ENCODE data around the gene TAC3. TPM values are rescaled to one million over a fixed set of nuclear protein-coding genes. Genes with fewer than 3 reads are reported as not detected.

Gene TAC3
- total RNA-seq: not detected in 2 replicates

GRCh38 chr12:57016348-57016747 lies at the start of gene TAC3:
Gene TAC3, minus strand, starts transcription at chr12:57016529. Its CDS starts 732 bp downstream, at chr12:57015797.

GRCh38 chr12:57049890-57050289 lies 33.6 kb upstream of the TAC3 start, which contains the start of gene MYO1A:
Gene MYO1A, minus strand, starts transcription at chr12:57050129. Its CDS starts 1,806 bp downstream, at chr12:57048323.

GRCh38 chr12:57005980-57006808 lies 10.1 kb downstream of the TAC3 start, which contains the start of gene ZBTB39:
Gene ZBTB39, minus strand, starts transcription at chr12:57006546. Its CDS starts 1,629 bp downstream, at chr12:57004917.

Other genes with a start within 250 kb of the TAC3 start
- under 0.01 TPM in 1 of 2 replicates, not detected in the other for gene SDR9C7, start 82.1 kb downstream of the TAC3 start, total RNA-seq
- gene RDH16, start 58.9 kb downstream of the TAC3 start, total RNA-seq: 0.09 and 0.14 TPM in 2 replicates
- 2.8 and 3.6 TPM in 2 replicates for gene ZBTB39, start 10.0 kb downstream of the TAC3 start, total RNA-seq
- gene MYO1A, start 33.6 kb upstream of the TAC3 start, total RNA-seq: under 0.01 TPM in 1 of 2 replicates, not detected in the other
- gene NEMP1, start 62.3 kb upstream of the TAC3 start, total RNA-seq: 3.8 and 4.7 TPM in 2 replicates
- 26.6 and 39.9 TPM in 2 replicates for gene NAB2, start 72.6 kb upstream of the TAC3 start, total RNA-seq
- gene STAT6, start 94.8 kb upstream of the TAC3 start, total RNA-seq: 75.2 and 76.1 TPM in 2 replicates
- gene LRP1, start 112.0 kb upstream of the TAC3 start, total RNA-seq: 258 and 432 TPM in 2 replicates
- gene LRP1-AS, start 131.1 kb upstream of the TAC3 start, total RNA-seq: not detected in 2 replicates
- gene NXPH4, start 200.3 kb upstream of the TAC3 start, total RNA-seq: 0.28 and 0.65 TPM in 2 replicates
- gene SHMT2, start 213.2 kb upstream of the TAC3 start, total RNA-seq: 223 and 313 TPM in 2 replicates
- gene STAC3, start 234.7 kb upstream of the TAC3 start, total RNA-seq: 0.14 and 0.37 TPM in 2 replicates